Esophagus muscularis mucosa (tissue), 4 donors: ENCODE results near the gene DSC3. TPM values are rescaled to one million over a fixed set of nuclear protein-coding genes. Genes with fewer than 3 reads are reported as not detected.

Experiments
- DNase-seq: peaks from one replicate; pipeline ENCODE4 v3.0.0-alpha.2; 2017; ENCODE audit errors: extremely low spot score
- H3K27ac ChIP-seq, 4 donors: fragments of 200-600 bp; sonication (generic); replicated peaks in 1 of 4; 1 replicate in 3 of 4; 2 replicates in 1 of 4; pipeline ENCODE4 v1.5.1; 2016 to 2019; ENCODE audit warnings: mild to moderate bottlenecking in 1 of 4
- H3K27me3 ChIP-seq, 4 donors: fragments of 200-600 bp; sonication (generic); one replicate each; pipeline versions ENCODE4 v1.5.1 to v1.6.0; 2016 to 2019
- H3K36me3 ChIP-seq, 4 donors: fragments of 200-600 bp; sonication (generic); one replicate each; pipeline ENCODE4 v1.5.1; 2016 to 2019
- H3K4me1 ChIP-seq, 4 donors: fragments of 200-600 bp; sonication (generic); one replicate each; pipeline ENCODE4 v1.5.1; 2016 to 2019
- H3K4me3 ChIP-seq, 4 donors: fragments of 200-600 bp; sonication (generic); 1 replicate in 2 of 4; 2 replicates in 2 of 4; pipeline ENCODE4 v1.5.1; 2016 to 2019; ENCODE audit warnings: mild to moderate bottlenecking in 4 of 4, moderate library complexity in 1 of 4
- H3K9me3 ChIP-seq, 4 donors: fragments of 200-600 bp; sonication (generic); 1 replicate in 3 of 4; 2 replicates in 1 of 4; pipeline ENCODE4 v1.5.1; 2016 to 2019
- CTCF ChIP-seq, 3 experiments: fragments of 200-600 bp in 2 of 3; fragments of 450-650 bp in 1 of 3; sonication (generic) in 2 of 3; IDR thresholded peaks; one replicate each; pipeline ENCODE4 v1.5.1; 2017 to 2019; ENCODE audit warnings: antibody characterized with exemption in 3 of 3, mild to moderate bottlenecking in 2 of 3, moderate library complexity in 1 of 3
- EP300 ChIP-seq: sonication (generic); formaldehyde crosslinking; IDR thresholded peaks from one replicate; pipeline ENCODE4 v1.6.1; 2017; ENCODE audit warnings: antibody characterized with exemption
- POLR2A ChIP-seq: fragments of 450-650 bp; IDR thresholded peaks from one replicate; pipeline ENCODE4 v1.6.1; 2017; ENCODE audit warnings: antibody characterized with exemption, moderate library complexity, mild to moderate bottlenecking, low read depth
- POLR2AphosphoS5 ChIP-seq, 2 donors: sonication (generic); formaldehyde crosslinking; IDR thresholded peaks; one replicate each; pipeline ENCODE4 v1.6.1; 2017; ENCODE audit warnings: antibody characterized with exemption in 2 of 2
- whole genome bisulfite sequencing: methylation state at CpG from one replicate; pipeline ENCODE4 v1.1.5; 2018; 5-methylcytosine and 5-hydroxymethylcytosine counted together
- intact Hi-C: fragments of 100-400 bp; cut with DNase I; formaldehyde crosslinking; loops from one replicate; pipeline ENCODE4 v1.15.1; 2023
- total RNA-seq, 4 donors: library from RNA; depleted of rRNA; stranded (reverse); fragments of >200 nt; gene quantifications; one replicate each; pipeline versions ENCODE4 v1.1.0 to v1.2.1, GENCODE V29; 2016

Gene DSC3
- total RNA-seq, 4 donors from 2014 or later, result under 0.01 to 0.52 (median 0.23) TPM; not detected in 1

GRCh38 chr18:30971338-30971956, 71.1 kb downstream of the DSC3 start:
- no peak overlapping the region for H3K27ac ChIP-seq
- H3K9me3 ChIP-seq, result no peaks in the 10 kb centered on the region
- H3K27me3 ChIP-seq, result no peaks in the 10 kb centered on the region
- DNase-seq, result no peak
- intact Hi-C loops, result loop anchor here (2.0 kb wide), 1 partner anchor 1097 kb away; no protein-coding TSS in a partner anchor
- TF ChIP-seq POLR2A (no peak), CTCF (IDR thresholded peaks at IDR 0.05) (peak; percentile 49 to 63 (median 60)), EP300 (no peak)
- H3K4me1 ChIP-seq, result no peaks in the 10 kb centered on the region
- no peak overlapping the region for H3K4me3 ChIP-seq
- H3K36me3 ChIP-seq, result no peaks in the 10 kb centered on the region
- 0% methylated on average over 1 of the region's 1 CpG for WGBS

GRCh38 chr18:30970196-30970816, 72.2 kb downstream of the DSC3 start:
- Histone ChIP-seq H3K4me1 (no peaks in the 10 kb centered on the region), H3K4me3 (no peak overlapping the region), H3K36me3 (no peaks in the 10 kb centered on the region), H3K9me3 (no peaks in the 10 kb centered on the region), H3K27ac (no peak overlapping the region), H3K27me3 (no peaks in the 10 kb centered on the region)
- TF ChIP-seq CTCF (IDR thresholded peaks at IDR 0.05) (peak in 1 of 3 experiments; percentile 15), POLR2AphosphoS5 (IDR thresholded peaks at IDR 0.05) (no peak)
- 41% methylated on average over 7 of the region's 7 CpGs for WGBS
- intact Hi-C loops, result loop anchor here (2.0 kb wide), 1 partner anchor 1096 kb away; no protein-coding TSS in a partner anchor
- no peak for DNase-seq

- H3K27me3 ChIP-seq, result no peaks in the 10 kb centered on the region
- no peaks in the 10 kb centered on the region for H3K4me1 ChIP-seq
- no peak overlapping the region for H3K4me3 ChIP-seq
- intact Hi-C loops, result loop anchor here (2.0 kb wide), 1 partner anchor 1095 kb away; no protein-coding TSS in a partner anchor
- 51% methylated on average over 4 of the region's 4 CpGs for WGBS
- H3K9me3 ChIP-seq, result no peaks in the 10 kb centered on the region
- H3K27ac ChIP-seq, result no peak overlapping the region
- TF ChIP-seq CTCF (IDR thresholded peaks at IDR 0.05) (no peak), EP300 (no peak), POLR2AphosphoS5 (IDR thresholded peaks at IDR 0.05) (no peak), POLR2A (no peak)
- H3K36me3 ChIP-seq, result no peaks in the 10 kb centered on the region
- no peak for DNase-seq
These were observed 72.8 kb downstream of the DSC3 start for GRCh38 chr18:30969670-30970170.

GRCh38 chr18:30967701-30968100, 74.8 kb downstream of the DSC3 start:
- H3K27ac ChIP-seq, result no peak overlapping the region
- TF ChIP-seq POLR2AphosphoS5 (IDR thresholded peaks at IDR 0.05) (no peak), CTCF (IDR thresholded peaks at IDR 0.05) (no peak), EP300 (no peak), POLR2A (no peak)
- H3K4me3 ChIP-seq, result no peak overlapping the region
- H3K9me3 ChIP-seq, result no peaks in the 10 kb centered on the region
- WGBS, result 82% methylated on average over 4 of the region's 4 CpGs
- H3K27me3 ChIP-seq, result no peaks in the 10 kb centered on the region
- H3K4me1 ChIP-seq, result no peaks in the 10 kb centered on the region
- DNase-seq, result no peak
- intact Hi-C loops, result no loop called here
- no peaks in the 10 kb centered on the region for H3K36me3 ChIP-seq
